Stimulated activated CD4-positive, alpha-beta T cell treated with anti-CD3 and anti-CD28 coated beads, Interleukin-1b, Interleukin-23, amount 100 ng/mL, for 1 hour (primary cell): ENCODE measurements around the gene ASMTL.
"Not testable (repeated sequence)": the region's sequence is repeated elsewhere in the genome, so short reads cannot be mapped to it uniquely, and the experiment has no call there.

Source experiments
- DNase-seq, 2 donors: peaks; one replicate each; pipeline ENCODE4 v3.0.0-alpha.2; 2020; ENCODE audit warnings: low read depth in 2 of 2

The ASMTL gene

GRCh38 chrX:1482530-1482928, 29.8 kb upstream of the ASMTL start:
- DNase-seq, result not testable (repeated sequence)

- DNase-seq, result peak; percentile 37
Measured at GRCh38 chrX:1481636-1482529, 29.2 kb upstream of the ASMTL start.

- DNase-seq, result no peak
Measured at GRCh38 chrX:1480082-1480785, 27.5 kb upstream of the ASMTL start.

GRCh38 chrX:1477801-1478458, 25.2 kb upstream of the ASMTL start:
- no peak for DNase-seq

GRCh38 chrX:1477229-1477628, 24.5 kb upstream of the ASMTL start:
- no peak for DNase-seq

GRCh38 chrX:1476682-1477081, 24.0 kb upstream of the ASMTL start:
- DNase-seq, result no peak

- DNase-seq, result no peak
Measured at GRCh38 chrX:1475881-1476280, 23.2 kb upstream of the ASMTL start.

GRCh38 chrX:1475481-1475880, 22.8 kb upstream of the ASMTL start:
- DNase-seq, result no peak

- DNase-seq, result not testable (repeated sequence)
Measured at GRCh38 chrX:1474593-1474992, 21.9 kb upstream of the ASMTL start.

- no peak for DNase-seq
Measured at GRCh38 chrX:1472975-1473374, 20.3 kb upstream of the ASMTL start.

- peak; percentile 52 to 56 for DNase-seq
Measured at GRCh38 chrX:1468250-1468772, 15.6 kb upstream of the ASMTL start.

- no peak for DNase-seq
Measured at GRCh38 chrX:1466971-1467561, 14.4 kb upstream of the ASMTL start.

- no peak for DNase-seq
Measured at GRCh38 chrX:1466232-1466661, 13.5 kb upstream of the ASMTL start.

GRCh38 chrX:1465286-1466231, 12.8 kb upstream of the ASMTL start:
- DNase-seq, result no peak

- DNase-seq, result no peak
Measured at GRCh38 chrX:1464971-1465285, 12.2 kb upstream of the ASMTL start.

- no peak for DNase-seq
Measured at GRCh38 chrX:1464041-1464970, 11.6 kb upstream of the ASMTL start.

GRCh38 chrX:1463581-1463980, 10.9 kb upstream of the ASMTL start:
- no peak for DNase-seq

GRCh38 chrX:1462596-1463251, 10.0 kb upstream of the ASMTL start:
- DNase-seq, result peak; percentile 35 to 62

GRCh38 chrX:1462110-1462509, 9.4 kb upstream of the ASMTL start:
- no peak for DNase-seq
